Testis (tissue), 3 donors: Measurements from ENCODE around the gene GABRP. TPM values are rescaled to one million over a fixed set of nuclear protein-coding genes. Genes with fewer than 3 reads are reported as not detected.

Experiments
- DNase-seq: peaks from one replicate; pipeline ENCODE4 v3.0.0-alpha.2; 2019
- H3K27ac ChIP-seq, 2 donors: fragments of 200-600 bp; sonication (generic); one replicate each; pipeline ENCODE4 v1.5.1; 2019
- H3K27me3 ChIP-seq: fragments of 200-600 bp; sonication (generic); one replicate; pipeline ENCODE4 v1.5.1; 2019
- H3K36me3 ChIP-seq: fragments of 200-600 bp; sonication (generic); one replicate; pipeline ENCODE4 v1.5.1; 2017; ENCODE audit warnings: low read depth; ENCODE audit errors: missing control alignments
- H3K4me1 ChIP-seq: fragments of 200-600 bp; sonication (generic); one replicate; pipeline ENCODE4 v1.5.1; 2019
- H3K4me3 ChIP-seq, 2 donors: fragments of 200-600 bp; sonication (generic); one replicate each; pipeline ENCODE4 v1.5.1; 2017 to 2019
- H3K9me3 ChIP-seq: fragments of 200-600 bp; sonication (generic); one replicate; pipeline ENCODE4 v1.5.1; 2017
- POLR2A ChIP-seq: fragments of 450-650 bp; IDR thresholded peaks from one replicate; pipeline ENCODE4 v1.6.1; 2017; ENCODE audit warnings: antibody characterized with exemption, mild to moderate bottlenecking, moderate library complexity
- WGBS, 2 donors: methylation state at CpG; one replicate each; pipeline ENCODE4 v1.1.5; 2018; 5-methylcytosine and 5-hydroxymethylcytosine counted together
- intact Hi-C: fragments of 100-400 bp; cut with DNase I; formaldehyde crosslinking; loops from one replicate; pipeline ENCODE4 v1.15.1; 2023; ENCODE audit warnings: low total_unique reads
- polyA plus RNA-seq: library from polyadenylated mRNA; stranded (reverse); fragments of 350-450 nt; fragmentation: Illumina TruSeq; extraction: RNeasy Lipid Tissue Mini Kit (QIAGEN cat#74804); gene quantifications from one replicate; pipeline ENCODE4 v1.2.3, GENCODE V29; 2014; ENCODE audit warnings: low read depth, low replicate concordance; ENCODE audit not compliant: insufficient read depth
- total RNA-seq, 2 donors: library from RNA; depleted of rRNA; stranded (reverse); fragments of >200 nt; gene quantifications; one replicate each; pipeline ENCODE4 v1.2.3, GENCODE V29; 2016
- TF ChIP-seq, protein P1 (sequence below), 3 experiments: fragments of 450-650 bp in 2 of 3; fragments of 200-600 bp in 1 of 3; sonication (generic) in 1 of 3; IDR thresholded peaks; one replicate each; pipeline ENCODE4 v1.5.1; 2016 to 2019; ENCODE audit warnings: antibody characterized with exemption in 3 of 3, mild to moderate bottlenecking in 2 of 3, moderate library complexity in 1 of 3

Gene GABRP
- total and polyA plus RNA-seq, 3 donors from 2014 or later, result 0.67 TPM; not detected in 2

DNA sequence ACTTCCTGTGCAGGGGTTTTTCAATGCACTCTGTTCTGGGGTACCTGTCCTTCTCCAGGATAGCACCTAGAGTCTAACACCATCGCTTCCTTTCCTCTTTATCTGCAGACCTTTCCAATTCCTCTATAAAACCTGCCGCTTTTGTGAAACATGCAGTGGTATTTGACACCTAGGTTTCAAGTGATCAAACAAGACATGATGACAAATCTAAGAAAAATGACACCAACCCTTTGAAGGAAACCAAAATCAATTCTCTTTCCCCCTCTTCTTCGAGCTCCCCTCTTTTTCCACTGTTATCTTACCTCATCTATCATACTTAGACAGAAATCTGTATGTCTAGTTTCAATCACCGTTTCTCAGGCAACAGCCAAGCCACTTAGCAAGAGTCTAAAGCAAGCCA is 52.7 kb downstream of the GABRP start:
- intact Hi-C loops, result no loop called here
- 77 to 80% methylated on average over 4 of the region's 4 CpGs for WGBS, 2 donors
- Histone ChIP-seq H3K27me3 (no peaks in the 10 kb centered on the region), H3K4me3 (no peak overlapping the region), H3K36me3 (no peaks in the 10 kb centered on the region), H3K4me1 (no peaks in the 10 kb centered on the region), H3K27ac (no peak overlapping the region), H3K9me3 (no peaks in the 10 kb centered on the region)
- no peak for DNase-seq
- TF ChIP-seq, protein P1, sequence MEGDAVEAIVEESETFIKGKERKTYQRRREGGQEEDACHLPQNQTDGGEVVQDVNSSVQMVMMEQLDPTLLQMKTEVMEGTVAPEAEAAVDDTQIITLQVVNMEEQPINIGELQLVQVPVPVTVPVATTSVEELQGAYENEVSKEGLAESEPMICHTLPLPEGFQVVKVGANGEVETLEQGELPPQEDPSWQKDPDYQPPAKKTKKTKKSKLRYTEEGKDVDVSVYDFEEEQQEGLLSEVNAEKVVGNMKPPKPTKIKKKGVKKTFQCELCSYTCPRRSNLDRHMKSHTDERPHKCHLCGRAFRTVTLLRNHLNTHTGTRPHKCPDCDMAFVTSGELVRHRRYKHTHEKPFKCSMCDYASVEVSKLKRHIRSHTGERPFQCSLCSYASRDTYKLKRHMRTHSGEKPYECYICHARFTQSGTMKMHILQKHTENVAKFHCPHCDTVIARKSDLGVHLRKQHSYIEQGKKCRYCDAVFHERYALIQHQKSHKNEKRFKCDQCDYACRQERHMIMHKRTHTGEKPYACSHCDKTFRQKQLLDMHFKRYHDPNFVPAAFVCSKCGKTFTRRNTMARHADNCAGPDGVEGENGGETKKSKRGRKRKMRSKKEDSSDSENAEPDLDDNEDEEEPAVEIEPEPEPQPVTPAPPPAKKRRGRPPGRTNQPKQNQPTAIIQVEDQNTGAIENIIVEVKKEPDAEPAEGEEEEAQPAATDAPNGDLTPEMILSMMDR (IDR thresholded peaks at IDR 0.05), result no peak
- TF ChIP-seq POLR2A, result no peak

GRCh38 chr5:170843870-170844269 is 60.3 kb downstream of the GABRP start:
- Histone ChIP-seq H3K27ac (no peak overlapping the region), H3K36me3 (no peaks in the 10 kb centered on the region), H3K9me3 (no peaks in the 10 kb centered on the region), H3K4me3 (no peak overlapping the region), H3K4me1 (no peaks in the 10 kb centered on the region), H3K27me3 (no peaks in the 10 kb centered on the region)
- WGBS, 2 donors, result 86 to 93% methylated on average over 2 of the region's 2 CpGs
- TF ChIP-seq, protein P1 (IDR thresholded peaks at IDR 0.05), result no peak
- TF ChIP-seq POLR2A, result no peak
- DNase-seq, result no peak
- intact Hi-C loops, result no loop called here

GRCh38 chr5:170844651-170845050 is 61.1 kb downstream of the GABRP start:
- 68 to 90% methylated on average over 2 of the region's 2 CpGs for WGBS, 2 donors
- no peaks in the 10 kb centered on the region for H3K27me3 ChIP-seq
- intact Hi-C loops, result no loop called here
- H3K9me3 ChIP-seq, result no peaks in the 10 kb centered on the region
- no peaks in the 10 kb centered on the region for H3K4me1 ChIP-seq
- H3K27ac ChIP-seq, result no peak overlapping the region
- H3K36me3 ChIP-seq, result no peaks in the 10 kb centered on the region
- no peak overlapping the region for H3K4me3 ChIP-seq
- no peak for TF ChIP-seq POLR2A
- TF ChIP-seq, protein P1 (IDR thresholded peaks at IDR 0.05), result no peak
- no peak for DNase-seq

DNA sequence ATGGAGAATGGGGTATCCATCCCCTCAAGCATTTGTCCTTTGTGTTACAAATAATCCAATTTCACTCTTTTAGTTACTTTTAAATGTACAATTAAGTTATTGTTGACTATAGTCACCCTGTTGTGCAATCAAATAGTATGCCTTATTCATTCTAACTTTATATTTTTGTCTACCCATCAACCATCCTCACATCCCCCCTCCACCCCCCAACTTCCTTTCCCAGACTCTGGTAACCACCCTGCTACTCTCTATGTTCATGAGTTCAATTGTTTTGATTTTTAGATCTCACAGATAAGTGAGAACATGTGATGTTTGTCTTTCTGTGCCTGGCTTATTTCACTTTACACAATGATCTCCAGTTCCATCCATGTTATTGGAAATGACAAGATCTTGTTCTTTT is 62.9 kb downstream of the GABRP start:
- intact Hi-C loops, result no loop called here
- no peak overlapping the region for H3K27ac ChIP-seq
- H3K27me3 ChIP-seq, result no peaks in the 10 kb centered on the region

GRCh38 chr5:170846846-170847245 is 63.3 kb downstream of the GABRP start:
- H3K4me1 ChIP-seq, result no peaks in the 10 kb centered on the region
- no peak overlapping the region for H3K27ac ChIP-seq
- no peak overlapping the region for H3K4me3 ChIP-seq
- no peaks in the 10 kb centered on the region for H3K36me3 ChIP-seq
- H3K9me3 ChIP-seq, result no peaks in the 10 kb centered on the region
- intact Hi-C loops, result no loop called here
- no peaks in the 10 kb centered on the region for H3K27me3 ChIP-seq
- TF ChIP-seq POLR2A, result no peak
- TF ChIP-seq, protein P1 (IDR thresholded peaks at IDR 0.05), result no peak
- no peak for DNase-seq

More for the DNA sequence above, 62.9 kb downstream of the GABRP start:
- Histone ChIP-seq H3K4me1 (no peaks in the 10 kb centered on the region), H3K36me3 (no peaks in the 10 kb centered on the region), H3K9me3 (no peaks in the 10 kb centered on the region), H3K4me3 (no peak overlapping the region)
- TF ChIP-seq, protein P1 (IDR thresholded peaks at IDR 0.05), result no peak
- no peak for TF ChIP-seq POLR2A
- no peak for DNase-seq
